Loucy (cell line): ENCODE data around the gene NRIP3.

Source experiments
- H2AFZ ChIP-seq: fragments of 200-600 bp; sonication (generic); 2 replicates; pipeline ENCODE4 v1.6.0; 2016; ENCODE audit warnings: antibody characterized with exemption, mild to moderate bottlenecking, low read length, moderate library complexity
- H3F3A ChIP-seq: fragments of 200-600 bp; 2 replicates; pipeline ENCODE4 v1.6.0; 2016; ENCODE audit warnings: antibody characterized with exemption, low read depth, mild to moderate bottlenecking
- H3K27me3 ChIP-seq: fragments of 200-600 bp; sonication (generic); 2 replicates; pipeline ENCODE4 v1.6.1; 2014; ENCODE audit warnings: low read length, mild to moderate bottlenecking; ENCODE audit not compliant: insufficient read depth, poor library complexity, severe bottlenecking
- H3K36me3 ChIP-seq: fragments of 200-600 bp; sonication (generic); 2 replicates; pipeline ENCODE4 v1.6.1; 2016; ENCODE audit warnings: low read length; ENCODE audit not compliant: insufficient read depth
- H3K4me1 ChIP-seq: fragments of 200-600 bp; sonication (generic); 2 replicates; pipeline ENCODE4 v1.5.1; 2014; ENCODE audit warnings: low read length, mild to moderate bottlenecking; ENCODE audit not compliant: insufficient read depth, poor library complexity, severe bottlenecking
- H3K4me2 ChIP-seq: fragments of 200-600 bp; sonication (generic); 2 replicates; pipeline ENCODE4 v1.6.0; 2014; ENCODE audit warnings: antibody characterized with exemption, low read length, low read depth, mild to moderate bottlenecking; ENCODE audit not compliant: poor library complexity, severe bottlenecking
- H3K4me3 ChIP-seq: fragments of 200-600 bp; sonication (generic); 2 replicates; pipeline ENCODE4 v1.5.1; 2014; ENCODE audit warnings: low read length, mild to moderate bottlenecking, mixed read lengths; ENCODE audit not compliant: poor library complexity, severe bottlenecking
- H3K79me2 ChIP-seq: fragments of 200-600 bp; sonication (generic); 2 replicates; pipeline ENCODE4 v1.6.1; 2014; ENCODE audit warnings: low read length; ENCODE audit not compliant: insufficient read depth
- H3K9ac ChIP-seq: fragments of 200-600 bp; sonication (generic); 2 replicates; pipeline ENCODE4 v1.6.0; 2014; ENCODE audit warnings: mild to moderate bottlenecking, low read depth, low read length, moderate library complexity; ENCODE audit not compliant: poor library complexity, severe bottlenecking
- H3K9me2 ChIP-seq: fragments of 200-600 bp; sonication (generic); replicated peaks from 2 replicates; pipeline ENCODE4 v1.6.1; 2016; ENCODE audit warnings: low read depth, low read length, mixed read lengths
- H3K9me3 ChIP-seq: fragments of 200-600 bp; sonication (generic); 2 replicates; pipeline ENCODE4 v1.6.1; 2014; ENCODE audit warnings: mild to moderate bottlenecking, antibody characterized with exemption, low read length, low read depth; ENCODE audit not compliant: insufficient read depth
- H4K20me1 ChIP-seq: fragments of 200-600 bp; sonication (generic); 2 replicates; pipeline ENCODE4 v1.6.0; 2014; ENCODE audit warnings: antibody characterized with exemption, low read length, mild to moderate bottlenecking; ENCODE audit not compliant: insufficient read depth, poor library complexity, severe bottlenecking
- EZH2phosphoT487 ChIP-seq: fragments of 200-600 bp; IDR thresholded peaks from 2 replicates; pipeline ENCODE4 v1.6.1; 2018; ENCODE audit warnings: antibody characterized with exemption, mild to moderate bottlenecking, moderate library complexity, borderline replicate concordance
- TF ChIP-seq, protein P1 (sequence below): fragments of 200-600 bp; sonication (generic); conservative IDR thresholded peaks from 2 replicates; pipeline ENCODE4 v1.5.1; 2014; ENCODE audit warnings: mild to moderate bottlenecking, antibody characterized with exemption, low read length

NRIP3 gene

DNA sequence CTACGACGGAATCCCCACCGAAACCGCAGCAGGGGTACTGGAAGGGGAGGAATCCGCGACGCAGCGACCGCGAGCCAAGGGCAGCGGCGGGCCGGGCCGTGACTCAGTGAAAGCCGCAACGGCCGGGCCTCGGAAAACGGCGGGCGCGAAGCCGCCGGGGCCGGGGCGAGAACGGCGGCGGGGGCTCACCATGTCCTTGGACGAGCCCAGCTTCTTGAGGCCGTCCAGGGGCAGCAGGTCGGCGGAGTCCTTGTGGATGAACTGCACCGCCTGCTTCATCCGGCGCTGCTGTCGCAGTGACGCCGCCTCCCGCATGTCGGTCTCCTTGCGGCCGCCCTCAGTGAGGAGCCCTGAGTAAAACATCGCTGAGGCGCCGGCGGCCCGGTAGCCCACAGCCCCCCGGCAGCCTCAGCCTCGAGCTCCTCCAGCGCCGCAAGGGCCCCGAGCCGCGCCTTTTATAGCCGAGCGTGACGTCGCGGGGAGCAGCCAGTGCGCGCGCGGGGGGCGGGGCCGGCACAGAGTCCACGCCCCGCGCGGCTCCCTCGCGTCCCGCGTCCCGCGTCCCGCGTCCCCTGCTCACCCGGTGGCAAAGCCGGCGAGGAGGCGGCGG lies at the start of gene NRIP3:
TSS of gene NRIP3 (minus strand) at position 429 of the 610 bp plus-strand sequence. CDS start at position 363, 66 bp downstream.
- H3K4me2 ChIP-seq, result no peak within 1 kb of the TSS
- H3K27me3 ChIP-seq, result no peaks in the 10 kb centered on the region
- TF ChIP-seq, protein P1, sequence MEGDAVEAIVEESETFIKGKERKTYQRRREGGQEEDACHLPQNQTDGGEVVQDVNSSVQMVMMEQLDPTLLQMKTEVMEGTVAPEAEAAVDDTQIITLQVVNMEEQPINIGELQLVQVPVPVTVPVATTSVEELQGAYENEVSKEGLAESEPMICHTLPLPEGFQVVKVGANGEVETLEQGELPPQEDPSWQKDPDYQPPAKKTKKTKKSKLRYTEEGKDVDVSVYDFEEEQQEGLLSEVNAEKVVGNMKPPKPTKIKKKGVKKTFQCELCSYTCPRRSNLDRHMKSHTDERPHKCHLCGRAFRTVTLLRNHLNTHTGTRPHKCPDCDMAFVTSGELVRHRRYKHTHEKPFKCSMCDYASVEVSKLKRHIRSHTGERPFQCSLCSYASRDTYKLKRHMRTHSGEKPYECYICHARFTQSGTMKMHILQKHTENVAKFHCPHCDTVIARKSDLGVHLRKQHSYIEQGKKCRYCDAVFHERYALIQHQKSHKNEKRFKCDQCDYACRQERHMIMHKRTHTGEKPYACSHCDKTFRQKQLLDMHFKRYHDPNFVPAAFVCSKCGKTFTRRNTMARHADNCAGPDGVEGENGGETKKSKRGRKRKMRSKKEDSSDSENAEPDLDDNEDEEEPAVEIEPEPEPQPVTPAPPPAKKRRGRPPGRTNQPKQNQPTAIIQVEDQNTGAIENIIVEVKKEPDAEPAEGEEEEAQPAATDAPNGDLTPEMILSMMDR, result no peak
- no peak for TF ChIP-seq EZH2phosphoT487
- H3K4me3 ChIP-seq, result no peak within 1 kb of the TSS
- no peaks in the 10 kb centered on the region for H3K79me2 ChIP-seq
- no peak within 1 kb of the TSS for H3K9ac ChIP-seq
- H3K9me2 ChIP-seq, result no peaks in the 10 kb centered on the region
- no peaks in the 10 kb centered on the region for H4K20me1 ChIP-seq
- 0 out of 2 replicates have a peak within 1 kb of the TSS, but pooled peaks have one; percentile 59 for H2AFZ ChIP-seq
- H3K36me3 ChIP-seq, result no peaks in the 10 kb centered on the region
- no peaks in the 10 kb centered on the region for H3K9me3 ChIP-seq
- no peaks in the 10 kb centered on the region for H3K4me1 ChIP-seq
- no peaks in the 10 kb centered on the region for H3F3A ChIP-seq

DNA sequence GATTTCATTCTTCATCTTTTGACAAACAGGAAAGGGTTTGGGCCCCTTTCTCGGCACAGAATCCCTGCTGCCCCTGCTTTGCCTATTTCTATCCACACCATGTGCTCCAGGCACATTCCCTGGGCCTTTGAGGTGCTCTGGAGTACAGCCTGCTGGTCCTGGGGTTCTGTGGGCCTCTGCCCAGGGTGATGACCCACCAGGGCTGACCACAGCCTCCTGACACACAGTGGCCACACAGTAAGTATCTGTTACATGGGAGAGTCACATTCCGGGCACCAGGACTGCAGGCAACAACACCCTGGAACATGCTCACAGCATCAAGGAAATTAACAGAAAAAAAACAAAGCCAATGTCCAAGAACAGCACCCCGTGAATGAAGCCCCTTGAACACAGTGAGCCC lies 48.5 kb upstream of the NRIP3 start:
- Histone ChIP-seq H3K4me3 (no peak overlapping the region), H3F3A (no peaks in the 10 kb centered on the region), H3K27me3 (no peaks in the 10 kb centered on the region), H3K79me2 (no peaks in the 10 kb centered on the region), H3K9me2 (no peaks in the 10 kb centered on the region), H3K9ac (no peak overlapping the region), H3K4me2 (no peak overlapping the region), H3K36me3 (no peaks in the 10 kb centered on the region), H2AFZ (no peak overlapping the region), H3K9me3 (no peaks in the 10 kb centered on the region), H4K20me1 (no peaks in the 10 kb centered on the region), H3K4me1 (no peaks in the 10 kb centered on the region)
- TF ChIP-seq, protein P1, result no peak
- TF ChIP-seq EZH2phosphoT487, result no peak

DNA sequence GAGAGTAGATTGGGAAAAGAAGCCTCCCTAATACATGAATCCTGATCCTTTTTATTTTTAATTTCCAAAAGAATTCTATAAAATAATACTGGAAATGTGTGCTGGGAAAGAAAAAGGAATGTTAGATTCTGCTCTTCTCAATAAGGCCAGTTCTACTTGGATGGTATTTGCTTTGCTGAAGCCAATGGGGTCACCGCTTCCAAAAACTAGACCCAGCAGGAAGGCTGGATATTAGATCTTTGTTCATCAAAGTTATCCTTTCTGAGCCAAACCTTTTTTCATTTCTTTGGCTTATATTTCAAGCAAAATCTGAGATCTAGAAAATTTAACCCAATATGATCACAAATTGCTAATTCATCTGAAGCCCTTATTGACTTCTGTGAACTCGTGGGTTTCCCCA lies 46.2 kb upstream of the NRIP3 start:
- Histone ChIP-seq H4K20me1 (no peaks in the 10 kb centered on the region), H3K4me1 (no peaks in the 10 kb centered on the region), H3K4me3 (no peak overlapping the region), H3F3A (no peaks in the 10 kb centered on the region), H3K36me3 (no peaks in the 10 kb centered on the region), H3K27me3 (no peaks in the 10 kb centered on the region), H3K4me2 (no peak overlapping the region), H2AFZ (no peak overlapping the region), H3K79me2 (no peaks in the 10 kb centered on the region), H3K9me3 (no peaks in the 10 kb centered on the region), H3K9ac (no peak overlapping the region), H3K9me2 (no peaks in the 10 kb centered on the region)
- TF ChIP-seq, protein P1, result no peak
- TF ChIP-seq EZH2phosphoT487, result no peak
